Pancreas (tissue), 10 donors: ENCODE data around the gene KLK5. TPM values are rescaled to one million over a fixed set of nuclear protein-coding genes. Genes with fewer than 3 reads are reported as not detected.
A peak's percentile ranks its signal among the peaks of the same experiment; 100 is the strongest.

ENCODE experiments used
- ATAC-seq, 4 donors: fragments of 200-7000 bp; cut with Tn5 transposase; one replicate each; pipeline versions ENCODE4 v1.8.0 to v1.9.1; 2020; ENCODE audit warnings: mild to moderate bottlenecking in 4 of 4, moderate library complexity in 4 of 4
- DNase-seq, 6 donors: peaks; one replicate each; pipeline ENCODE4 v3.0.0-alpha.2; 2020
- FAIRE-seq: peaks from 2 replicates; lab custom pipeline; 2012; peaks lifted over from hg19 to GRCh38; lab: Jason Lieb, UNC
- H3K27ac ChIP-seq, 4 donors: fragments of 200-600 bp; sonication (generic); 1 replicate in 3 of 4; 2 replicates in 1 of 4; pipeline versions ENCODE4 v1.5.0 to v1.8.0; 2020
- H3K27me3 ChIP-seq, 4 donors: fragments of 200-600 bp; one replicate each; pipeline ENCODE4 v1.8.0; 2021
- H3K36me3 ChIP-seq, 3 donors: fragments of 200-600 bp; sonication (generic) in 1 of 3; one replicate each; pipeline versions ENCODE4 v1.5.0 to v1.8.0; 2020 to 2021
- H3K4me1 ChIP-seq, 3 donors: fragments of 200-600 bp; one replicate each; pipeline ENCODE4 v1.8.0; 2021
- H3K4me3 ChIP-seq, 4 donors: fragments of 200-600 bp; sonication (generic) in 2 of 4; one replicate each; pipeline versions ENCODE4 v1.5.0 to v1.8.0; 2020 to 2021
- H3K9me3 ChIP-seq, 4 donors: fragments of 200-600 bp; one replicate each; pipeline ENCODE4 v1.8.0; 2021
- WGBS, 2 donors: extraction: QIAGEN DNeasy Blood & Tissue Kit; methylation state at CpG; one replicate each; pipeline ENCODE4 v1.1.7; 2013; 5-methylcytosine and 5-hydroxymethylcytosine counted together
- intact Hi-C, 3 donors: fragments of 100-400 bp; cut with DNase I; formaldehyde crosslinking; loops; one replicate each; pipeline versions ENCODE4 v1.11.1 to v1.14.2; 2022
- polyA plus RNA-seq, 2 donors: library from polyadenylated mRNA; stranded (reverse); fragments of 200-250 nt; gene quantifications; one replicate each; pipeline ENCODE4 v1.2.3, GENCODE V29; 2013
- total RNA-seq, 6 donors: library from RNA; stranded (reverse); fragmentation: NEBNext Ultra II Directional in 4 of 6; extraction: Animal tissue kit (Norgen Biotek cat#: 25700) in 4 of 6; gene quantifications; one replicate each; pipeline versions ENCODE4 v1.2.1 to v1.2.4, GENCODE V29; 2021 to 2023
- TF ChIP-seq, protein P1 (sequence below), 4 donors: fragments of 200-600 bp; sonication (generic) in 3 of 4; IDR thresholded peaks; one replicate each; pipeline versions ENCODE4 v1.5.0 to v1.8.0; 2021; ENCODE audit warnings: antibody characterized with exemption in 4 of 4
- donor health status: healthy with polysubstance abuse.
- donor health status: DM: no; HTN: no; CAD: no; lungs with moderate emphysema.
- donor health status: DM: no; HTN: no; CAD: no.
- donor health status: control.
- donor health status: control.
- donor health status: Bipolar disorder and iron deficiency.
- donor health status: DM: yes; HTN: yes; CAD: no.
- donor health status: DM: no; HTN: no; CAD: no.
- donor health status: DM: no; HTN: no; CAD: no.
- donor health status: DM: yes; HTN: yes; CAD: no.

The KLK5 gene
- total and polyA plus RNA-seq, 8 donors: 0.11 TPM; not detected in 7

DNA sequence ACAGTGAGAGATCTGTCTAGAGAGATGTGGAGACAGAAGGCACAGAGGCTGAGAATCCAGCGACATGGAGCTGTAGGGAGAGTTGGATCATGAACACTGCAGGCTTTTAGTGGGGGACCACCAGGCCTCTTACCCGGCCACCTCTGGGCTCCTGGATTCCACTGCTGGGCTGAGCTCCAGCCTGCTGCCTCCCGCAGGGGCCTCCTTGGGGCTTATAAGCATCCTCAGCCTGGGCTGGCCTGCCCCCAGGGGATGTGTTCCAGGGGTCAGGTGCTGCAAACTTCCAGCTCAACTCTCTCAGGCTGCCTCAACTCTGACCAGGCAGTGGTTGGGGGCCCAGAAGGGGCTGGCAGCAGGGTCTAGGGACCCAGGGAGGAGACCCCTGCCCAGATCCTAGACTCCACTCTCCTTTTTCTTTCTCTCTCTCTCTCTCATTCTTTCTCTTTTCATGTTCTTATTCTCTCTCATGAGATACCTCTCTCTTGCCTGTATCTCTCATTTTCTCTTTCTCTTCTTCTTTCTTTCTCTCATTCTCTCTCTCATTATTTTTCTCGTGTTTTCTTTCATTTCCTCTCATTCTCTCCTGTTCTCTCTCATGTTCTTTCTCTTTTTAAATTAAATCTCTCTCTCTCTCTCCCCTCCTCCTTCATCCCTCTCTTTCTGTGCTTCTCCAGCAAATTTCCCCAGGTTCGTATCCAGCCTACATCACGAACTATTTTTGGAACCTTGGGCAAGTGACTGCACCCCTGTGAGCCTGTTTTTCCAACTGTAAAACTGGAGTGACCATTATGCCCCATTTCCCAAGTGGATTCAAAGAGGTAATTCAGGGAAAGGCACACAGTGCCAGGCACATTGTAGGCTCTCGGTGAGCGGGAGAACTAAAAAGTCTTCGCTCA, 41.4 kb downstream of the KLK5 start, which contains the start of gene KLK4:
Gene KLK4, minus strand, starts transcription at position 190 of the 896 bp plus-strand sequence. CDS start 657 bp downstream, outside the sequence.
- peak in 1 of 6 donors; percentile 35 for DNase-seq
- Histone ChIP-seq H3K4me1 (no peaks in the 10 kb centered on the region), H3K27me3 (peaks cover 0 to 33% (median 2%) of the 10 kb centered on the region in 4 donors), H3K9me3 (no peaks in the 10 kb centered on the region), H3K27ac (no peak within 1 kb of the TSS), H3K36me3 (no peaks in the 10 kb centered on the region), H3K4me3 (no peak within 1 kb of the TSS)
- ATAC-seq: no peak
- TF ChIP-seq, protein P1, sequence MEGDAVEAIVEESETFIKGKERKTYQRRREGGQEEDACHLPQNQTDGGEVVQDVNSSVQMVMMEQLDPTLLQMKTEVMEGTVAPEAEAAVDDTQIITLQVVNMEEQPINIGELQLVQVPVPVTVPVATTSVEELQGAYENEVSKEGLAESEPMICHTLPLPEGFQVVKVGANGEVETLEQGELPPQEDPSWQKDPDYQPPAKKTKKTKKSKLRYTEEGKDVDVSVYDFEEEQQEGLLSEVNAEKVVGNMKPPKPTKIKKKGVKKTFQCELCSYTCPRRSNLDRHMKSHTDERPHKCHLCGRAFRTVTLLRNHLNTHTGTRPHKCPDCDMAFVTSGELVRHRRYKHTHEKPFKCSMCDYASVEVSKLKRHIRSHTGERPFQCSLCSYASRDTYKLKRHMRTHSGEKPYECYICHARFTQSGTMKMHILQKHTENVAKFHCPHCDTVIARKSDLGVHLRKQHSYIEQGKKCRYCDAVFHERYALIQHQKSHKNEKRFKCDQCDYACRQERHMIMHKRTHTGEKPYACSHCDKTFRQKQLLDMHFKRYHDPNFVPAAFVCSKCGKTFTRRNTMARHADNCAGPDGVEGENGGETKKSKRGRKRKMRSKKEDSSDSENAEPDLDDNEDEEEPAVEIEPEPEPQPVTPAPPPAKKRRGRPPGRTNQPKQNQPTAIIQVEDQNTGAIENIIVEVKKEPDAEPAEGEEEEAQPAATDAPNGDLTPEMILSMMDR (IDR thresholded peaks at IDR 0.05): no peak
- intact Hi-C loops: no loop called here
- FAIRE-seq: no peak
- 37 to 50% methylated on average over 9 of the region's 9 CpGs for WGBS, 2 donors

DNA sequence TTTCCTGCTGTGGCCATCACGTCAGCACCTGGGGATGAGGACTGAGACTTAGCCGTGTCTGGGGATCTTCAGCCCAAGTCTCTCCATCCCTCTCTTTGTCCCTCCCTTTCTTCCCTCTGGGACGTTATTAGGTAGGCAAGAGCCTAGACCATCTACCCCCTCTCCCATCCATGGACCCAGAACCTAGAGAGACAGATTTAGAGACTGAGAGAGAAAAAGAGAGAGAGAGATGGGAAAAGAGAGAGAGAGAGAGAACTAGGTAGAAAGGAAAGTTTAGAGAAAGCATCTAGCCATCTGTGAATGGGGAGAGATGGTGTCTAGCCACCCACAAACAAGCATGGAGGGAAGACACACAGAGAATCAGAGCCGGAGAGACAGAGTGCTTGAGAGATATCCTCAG, 42.1 kb downstream of the KLK5 start:
- Histone ChIP-seq H3K4me3 (no peak overlapping the region), H3K27ac (no peak overlapping the region), H3K36me3 (no peaks in the 10 kb centered on the region), H3K4me1 (no peaks in the 10 kb centered on the region), H3K9me3 (no peaks in the 10 kb centered on the region), H3K27me3 (peaks cover 0 to 26% (median 2%) of the 10 kb centered on the region in 4 donors)
- 41 to 57% methylated on average over 4 of the region's 4 CpGs for WGBS, 2 donors
- intact Hi-C loops: no loop called here
- TF ChIP-seq, protein P1 (IDR thresholded peaks at IDR 0.05): no peak
- DNase-seq (no peak), FAIRE-seq (no peak), ATAC-seq (no peak)

DNA sequence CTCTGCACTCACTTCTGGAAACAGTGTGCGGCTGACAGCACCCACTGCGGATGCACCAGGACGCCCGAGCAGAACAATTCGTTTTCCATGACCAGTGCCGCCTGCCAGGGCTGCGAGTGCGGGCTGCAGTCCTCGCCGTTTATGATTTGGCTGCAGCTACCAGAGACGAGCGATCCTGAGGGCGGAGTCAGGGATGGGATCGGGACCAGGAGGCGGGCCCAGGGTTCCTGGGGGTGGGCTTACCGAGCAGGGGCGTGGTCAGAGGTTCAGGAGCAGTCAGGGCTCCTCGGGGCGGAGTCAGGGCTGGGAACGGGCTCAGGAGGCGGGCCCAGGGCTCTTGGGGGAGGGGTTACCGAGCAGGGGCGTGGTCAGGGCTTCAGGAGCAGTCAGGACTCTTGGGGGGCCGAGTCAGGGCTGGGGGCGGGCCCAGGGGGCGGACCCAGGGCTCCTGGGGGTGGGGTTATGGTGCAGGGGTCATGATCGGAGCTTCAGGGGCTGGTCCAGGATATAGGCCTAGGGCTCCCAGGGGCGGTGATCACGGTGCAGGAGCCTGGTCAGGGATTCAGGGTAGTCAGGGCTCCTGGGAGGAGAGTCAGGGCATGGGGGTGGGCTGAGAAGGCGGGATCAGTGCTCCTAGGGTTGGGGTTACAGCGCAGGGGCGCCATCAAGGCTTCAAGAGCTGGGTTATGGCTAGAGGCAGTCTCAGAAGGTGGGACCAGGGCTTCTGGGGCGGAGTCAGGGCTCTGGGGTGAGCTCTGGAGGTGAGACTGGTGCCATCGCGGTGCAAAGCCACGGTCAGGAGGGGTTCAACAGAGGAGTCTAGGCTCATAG, 43.4 kb downstream of the KLK5 start:
- intact Hi-C loops: no loop called here
- FAIRE-seq (no peak), ATAC-seq (peak; percentile 73 to 96 (median 80)), DNase-seq (peak; percentile 21 to 68 (median 64))
- Histone ChIP-seq H3K27ac (no peak overlapping the region), H3K4me3 (no peak overlapping the region), H3K9me3 (no peaks in the 10 kb centered on the region), H3K27me3 (peaks cover 0 to 18% (median 2%) of the 10 kb centered on the region in 4 donors), H3K36me3 (no peaks in the 10 kb centered on the region), H3K4me1 (no peaks in the 10 kb centered on the region)
- WGBS, 2 donors: 2 to 4% methylated on average over 36 of the region's 36 CpGs
- TF ChIP-seq, protein P1 (IDR thresholded peaks at IDR 0.05): no peak

DNA sequence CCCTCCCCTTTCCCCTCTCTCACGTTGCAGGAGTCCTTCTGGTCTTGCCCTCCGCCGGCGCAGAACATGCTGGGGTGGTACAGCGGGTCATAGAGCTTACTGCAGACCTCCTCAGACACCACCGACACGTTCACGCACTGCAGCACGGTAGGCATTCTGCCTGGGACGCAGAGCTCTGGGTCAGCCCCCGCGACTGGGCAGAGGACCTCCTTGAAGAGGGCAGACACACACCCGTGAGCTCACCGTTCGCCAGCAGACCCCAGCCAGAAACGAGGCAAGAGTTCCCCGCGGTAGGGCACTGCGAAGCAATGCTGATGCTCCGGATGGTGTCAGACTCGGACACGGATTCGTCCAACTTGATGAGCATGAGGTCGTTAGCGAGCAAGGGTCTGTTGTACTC, 44.5 kb downstream of the KLK5 start:
- no peaks in the 10 kb centered on the region for H3K9me3 ChIP-seq
- TF ChIP-seq, protein P1 (IDR thresholded peaks at IDR 0.05): no peak
- no peaks in the 10 kb centered on the region for H3K4me1 ChIP-seq
- no peak overlapping the region for H3K27ac ChIP-seq
- 47 to 60% methylated on average over 25 of the region's 25 CpGs for WGBS, 2 donors
- intact Hi-C loops: no loop called here
- DNase-seq: no peak
- no peak for ATAC-seq
- peaks cover 0 to 18% (median 2%) of the 10 kb centered on the region in 4 donors for H3K27me3 ChIP-seq
- no peaks in the 10 kb centered on the region for H3K36me3 ChIP-seq
- H3K4me3 ChIP-seq: no peak overlapping the region
- FAIRE-seq: no peak
